HEK293 (cell line): ENCODE measurements around the gene FSTL4.

Experiments used
- CTCF ChIA-PET: fragments of 350-600 bp; formaldehyde crosslinking; extraction: SDS; loops from one replicate; lab custom pipeline; 2021; ENCODE audit warnings: antibody characterized with exemption; lab: Yijun Ruan, JAX
- POLR2A ChIA-PET: fragments of 300-600 bp; formaldehyde crosslinking; extraction: SDS; loops from one replicate; lab custom pipeline; 2020; ENCODE audit warnings: antibody characterized with exemption, inconsistent platforms; lab: Yijun Ruan, JAX
- H3K27ac ChIP-seq: fragments of 200-500 bp; sonication (Bioruptor generic); 2 replicates; pipeline ENCODE4 v1.5.1; 2014; ENCODE audit warnings: low read depth, low read length, control low read depth, inconsistent platforms; ENCODE audit errors: extremely low read depth
- H3K36me3 ChIP-seq, 2 experiments: fragments of 200-500 bp in 1 of 2; sonication (Bioruptor generic) in 1 of 2; 1 replicate in 1 of 2; 2 replicates in 1 of 2; pipeline ENCODE4 v1.5.1; 2014 to 2017; ENCODE audit warnings: inconsistent platforms in 2 of 2, low read length in 2 of 2; ENCODE audit not compliant: control insufficient read depth in 2 of 2, insufficient read depth in 1 of 2
- H3K4me1 ChIP-seq: fragments of 200-500 bp; sonication (Bioruptor generic); 2 replicates; pipeline ENCODE4 v1.5.1; 2014; ENCODE audit warnings: mild to moderate bottlenecking, low read length, inconsistent platforms; ENCODE audit not compliant: control insufficient read depth, insufficient read depth
- H3K4me3 ChIP-seq: 2 replicates; pipeline ENCODE4 v1.5.1; 2011; ENCODE audit warnings: low read depth, mild to moderate bottlenecking, control low read depth, low read length, moderate library complexity
- H3K9me3 ChIP-seq: fragments of 200-500 bp; sonication (Bioruptor generic); 2 replicates; pipeline ENCODE4 v1.5.1; 2014; ENCODE audit warnings: low read depth, low read length, inconsistent platforms; ENCODE audit not compliant: control insufficient read depth, insufficient read depth
- BCL11B ChIP-seq: fragments of 450-650 bp; formaldehyde crosslinking; IDR thresholded peaks from 2 replicates; pipeline ENCODE4 v1.5.1; 2016; ENCODE audit warnings: low read depth, missing biosample characterization, missing genetic modification characterization
- ZBTB1 ChIP-seq: fragments of 450-650 bp; formaldehyde crosslinking; IDR thresholded peaks from 2 replicates; pipeline ENCODE4 v1.5.1; 2016; ENCODE audit warnings: missing biosample characterization, missing genetic modification characterization
- ZBTB17 ChIP-seq: fragments of 450-650 bp; formaldehyde crosslinking; IDR thresholded peaks from 2 replicates; pipeline ENCODE4 v1.5.1; 2016; ENCODE audit warnings: missing biosample characterization, missing genetic modification characterization
- ZBTB20 ChIP-seq: fragments of 450-650 bp; formaldehyde crosslinking; IDR thresholded peaks from 2 replicates; pipeline ENCODE4 v1.5.1; 2016; ENCODE audit warnings: missing biosample characterization, missing genetic modification characterization
- ZBTB21 ChIP-seq: fragments of 450-650 bp; formaldehyde crosslinking; IDR thresholded peaks from 2 replicates; pipeline ENCODE4 v1.5.1; 2017; ENCODE audit warnings: missing biosample characterization, missing genetic modification characterization
- ZNF157 ChIP-seq: fragments of 450-650 bp; formaldehyde crosslinking; IDR thresholded peaks from 2 replicates; pipeline ENCODE4 v1.5.1; 2016; ENCODE audit warnings: missing biosample characterization, missing genetic modification characterization
- ZNF169 ChIP-seq: fragments of 450-650 bp; formaldehyde crosslinking; IDR thresholded peaks from 2 replicates; pipeline ENCODE4 v1.5.1; 2016; ENCODE audit warnings: missing biosample characterization, missing genetic modification characterization
- ZNF37A ChIP-seq: fragments of 450-650 bp; IDR thresholded peaks from 2 replicates; pipeline ENCODE4 v1.5.1; 2018; ENCODE audit warnings: missing biosample characterization, missing genetic modification characterization
- ZNF423 ChIP-seq: fragments of 450-650 bp; formaldehyde crosslinking; IDR thresholded peaks from 2 replicates; pipeline ENCODE4 v1.5.1; 2016; ENCODE audit warnings: missing biosample characterization, missing genetic modification characterization
- ZNF501 ChIP-seq: fragments of 450-650 bp; formaldehyde crosslinking; IDR thresholded peaks from 2 replicates; pipeline ENCODE4 v1.5.1; 2016; ENCODE audit warnings: missing biosample characterization, missing genetic modification characterization
- ZNF529 ChIP-seq: fragments of 450-650 bp; formaldehyde crosslinking; IDR thresholded peaks from 2 replicates; pipeline ENCODE4 v1.5.1; 2017; ENCODE audit warnings: missing genetic modification characterization, missing biosample characterization; ENCODE audit not compliant: insufficient replicate concordance
- ZNF549 ChIP-seq: fragments of 450-650 bp; IDR thresholded peaks from 2 replicates; pipeline ENCODE4 v1.5.1; 2018; ENCODE audit warnings: missing biosample characterization, missing genetic modification characterization, mild to moderate bottlenecking, inconsistent platforms, moderate library complexity
- ZNF621 ChIP-seq: fragments of 450-650 bp; formaldehyde crosslinking; IDR thresholded peaks from 2 replicates; pipeline ENCODE4 v1.5.1; 2017; ENCODE audit warnings: missing biosample characterization, missing genetic modification characterization
- ZNF670 ChIP-seq: fragments of 450-650 bp; formaldehyde crosslinking; IDR thresholded peaks from 2 replicates; pipeline ENCODE4 v1.5.1; 2016; ENCODE audit warnings: missing biosample characterization, missing genetic modification characterization, low read depth
- ZNF747 ChIP-seq: fragments of 450-650 bp; formaldehyde crosslinking; IDR thresholded peaks from 2 replicates; pipeline ENCODE4 v1.5.1; 2016; ENCODE audit warnings: missing biosample characterization, missing genetic modification characterization
- ZNF785 ChIP-seq: fragments of 450-650 bp; formaldehyde crosslinking; IDR thresholded peaks from 2 replicates; pipeline ENCODE4 v1.5.1; 2016; ENCODE audit warnings: missing biosample characterization, missing genetic modification characterization
- ZNF843 ChIP-seq: fragments of 450-650 bp; formaldehyde crosslinking; IDR thresholded peaks from 2 replicates; pipeline ENCODE4 v1.5.1; 2016; ENCODE audit warnings: missing biosample characterization, missing genetic modification characterization
- ZXDB ChIP-seq: fragments of 450-650 bp; formaldehyde crosslinking; IDR thresholded peaks from 2 replicates; pipeline ENCODE4 v1.5.1; 2016; ENCODE audit warnings: missing biosample characterization, missing genetic modification characterization
- TF ChIP-seq, protein P1 (sequence below): fragments of 450-650 bp; formaldehyde crosslinking; IDR thresholded peaks from 2 replicates; pipeline ENCODE4; 2016; ENCODE audit warnings: missing biosample characterization, missing genetic modification characterization
- TF ChIP-seq, protein P2 (sequence below): fragments of 450-650 bp; formaldehyde crosslinking; conservative IDR thresholded peaks from 2 replicates; pipeline ENCODE4 v1.5.1; 2016; ENCODE audit warnings: low read depth, missing biosample characterization, missing genetic modification characterization

FSTL4 gene

DNA sequence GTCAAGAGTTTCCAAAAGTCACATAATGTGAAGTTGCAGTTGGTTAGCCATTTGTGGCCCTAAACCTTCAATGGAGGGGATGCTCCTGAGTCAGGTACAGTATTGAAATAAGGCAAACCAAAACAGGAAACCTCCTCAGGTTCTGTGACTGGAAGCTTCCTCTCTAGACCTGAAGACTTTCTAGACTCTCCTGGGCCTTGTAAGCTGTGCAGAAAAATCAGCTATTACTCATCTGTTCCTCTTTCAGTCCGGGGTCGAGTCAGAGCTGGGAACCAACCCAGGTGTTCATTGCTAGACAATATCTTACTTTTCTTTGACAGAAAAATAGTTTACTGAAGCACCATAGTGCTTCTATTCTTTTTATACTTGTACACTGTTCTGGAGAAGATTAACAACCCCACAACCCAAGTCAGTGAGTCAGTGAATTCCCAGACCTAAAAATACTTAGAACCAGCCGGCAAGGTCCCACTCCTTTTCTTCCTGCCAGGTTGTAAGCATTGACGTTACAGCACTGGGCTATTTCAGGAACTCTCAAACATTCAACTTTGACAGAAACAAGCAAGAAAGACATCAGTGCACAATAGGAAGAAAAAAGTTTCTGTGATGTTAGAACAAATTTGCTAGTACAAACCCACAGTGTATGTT is 47.3 kb downstream of the FSTL4 start:
- POLR2A ChIA-PET: no interaction called here
- CTCF ChIA-PET: interaction anchor here (1.9 kb wide), 1 partner anchor 12 kb away, joined by 4 read pairs; no protein-coding TSS in a partner anchor
- no peaks in the 10 kb centered on the region for H3K9me3 ChIP-seq
- no peak overlapping the region for H3K27ac ChIP-seq
- TF ChIP-seq ZNF843 (tag by site-specific recombination) (no peak), ZBTB20 (no peak), ZNF670 (tag by site-specific recombination) (no peak), ZBTB21 (tag by site-specific recombination) (no peak), ZNF501 (tag by site-specific recombination) (no peak)
- H3K4me1 ChIP-seq: no peaks in the 10 kb centered on the region
- no peak overlapping the region for H3K4me3 ChIP-seq
- H3K36me3 ChIP-seq: no peaks in the 10 kb centered on the region

DNA sequence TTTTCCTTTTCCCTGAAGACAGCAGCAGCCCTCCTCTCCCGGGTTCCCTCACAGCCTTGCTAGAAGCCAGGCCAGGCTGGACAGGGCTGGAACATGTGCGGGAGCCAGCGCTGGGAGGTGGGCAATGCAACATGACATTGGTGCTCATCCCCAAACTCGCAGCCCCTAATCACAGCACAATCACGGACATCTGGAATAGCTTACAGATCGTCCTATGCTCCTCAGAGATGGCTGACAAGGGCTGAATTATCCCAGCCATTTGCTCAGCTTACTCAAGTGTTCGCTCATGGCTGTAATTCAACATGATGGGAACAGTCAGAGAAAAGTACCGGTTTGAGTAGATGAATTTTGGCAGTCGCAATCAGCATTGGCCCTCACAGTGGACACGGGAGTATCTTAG is 49.8 kb downstream of the FSTL4 start:
- Histone ChIP-seq H3K4me3 (no peak overlapping the region), H3K36me3 (no peaks in the 10 kb centered on the region), H3K4me1 (no peaks in the 10 kb centered on the region), H3K9me3 (no peaks in the 10 kb centered on the region), H3K27ac (no peak overlapping the region)
- ChIA-PET POLR2A (no interaction called here), CTCF (interaction anchor here (0.6 to 1.0 kb wide), 3 partner anchors 31 to 392 kb away, joined by 3 to 4 read pairs (median 3); no protein-coding TSS in a partner anchor)
- TF ChIP-seq ZXDB (tag by site-specific recombination) (no peak), BCL11B (tag by site-specific recombination) (no peak), ZNF423 (tag by site-specific recombination) (no peak), ZBTB1 (no peak), ZNF785 (tag by site-specific recombination) (no peak), ZNF157 (tag by site-specific recombination) (no peak), ZNF37A (no peak), ZNF529 (tag by site-specific recombination) (no peak), ZBTB17 (tag by site-specific recombination) (no peak), ZNF621 (tag by site-specific recombination) (no peak), ZNF549 (tag by site-specific recombination) (no peak), ZNF169 (no peak), ZNF747 (no peak)
- TF ChIP-seq, protein P1, sequence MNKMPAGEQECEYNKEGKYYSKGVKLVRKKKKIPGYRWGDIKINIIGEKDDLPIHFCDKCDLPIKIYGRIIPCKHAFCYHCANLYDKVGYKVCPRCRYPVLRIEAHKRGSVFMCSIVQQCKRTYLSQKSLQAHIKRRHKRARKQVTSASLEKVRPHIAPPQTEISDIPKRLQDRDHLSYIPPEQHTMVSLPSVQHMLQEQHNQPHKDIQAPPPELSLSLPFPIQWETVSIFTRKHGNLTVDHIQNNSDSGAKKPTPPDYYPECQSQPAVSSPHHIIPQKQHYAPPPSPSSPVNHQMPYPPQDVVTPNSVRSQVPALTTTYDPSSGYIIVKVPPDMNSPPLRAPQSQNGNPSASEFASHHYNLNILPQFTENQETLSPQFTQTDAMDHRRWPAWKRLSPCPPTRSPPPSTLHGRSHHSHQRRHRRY (tag by site-specific recombination): no peak
- TF ChIP-seq, protein P2, sequence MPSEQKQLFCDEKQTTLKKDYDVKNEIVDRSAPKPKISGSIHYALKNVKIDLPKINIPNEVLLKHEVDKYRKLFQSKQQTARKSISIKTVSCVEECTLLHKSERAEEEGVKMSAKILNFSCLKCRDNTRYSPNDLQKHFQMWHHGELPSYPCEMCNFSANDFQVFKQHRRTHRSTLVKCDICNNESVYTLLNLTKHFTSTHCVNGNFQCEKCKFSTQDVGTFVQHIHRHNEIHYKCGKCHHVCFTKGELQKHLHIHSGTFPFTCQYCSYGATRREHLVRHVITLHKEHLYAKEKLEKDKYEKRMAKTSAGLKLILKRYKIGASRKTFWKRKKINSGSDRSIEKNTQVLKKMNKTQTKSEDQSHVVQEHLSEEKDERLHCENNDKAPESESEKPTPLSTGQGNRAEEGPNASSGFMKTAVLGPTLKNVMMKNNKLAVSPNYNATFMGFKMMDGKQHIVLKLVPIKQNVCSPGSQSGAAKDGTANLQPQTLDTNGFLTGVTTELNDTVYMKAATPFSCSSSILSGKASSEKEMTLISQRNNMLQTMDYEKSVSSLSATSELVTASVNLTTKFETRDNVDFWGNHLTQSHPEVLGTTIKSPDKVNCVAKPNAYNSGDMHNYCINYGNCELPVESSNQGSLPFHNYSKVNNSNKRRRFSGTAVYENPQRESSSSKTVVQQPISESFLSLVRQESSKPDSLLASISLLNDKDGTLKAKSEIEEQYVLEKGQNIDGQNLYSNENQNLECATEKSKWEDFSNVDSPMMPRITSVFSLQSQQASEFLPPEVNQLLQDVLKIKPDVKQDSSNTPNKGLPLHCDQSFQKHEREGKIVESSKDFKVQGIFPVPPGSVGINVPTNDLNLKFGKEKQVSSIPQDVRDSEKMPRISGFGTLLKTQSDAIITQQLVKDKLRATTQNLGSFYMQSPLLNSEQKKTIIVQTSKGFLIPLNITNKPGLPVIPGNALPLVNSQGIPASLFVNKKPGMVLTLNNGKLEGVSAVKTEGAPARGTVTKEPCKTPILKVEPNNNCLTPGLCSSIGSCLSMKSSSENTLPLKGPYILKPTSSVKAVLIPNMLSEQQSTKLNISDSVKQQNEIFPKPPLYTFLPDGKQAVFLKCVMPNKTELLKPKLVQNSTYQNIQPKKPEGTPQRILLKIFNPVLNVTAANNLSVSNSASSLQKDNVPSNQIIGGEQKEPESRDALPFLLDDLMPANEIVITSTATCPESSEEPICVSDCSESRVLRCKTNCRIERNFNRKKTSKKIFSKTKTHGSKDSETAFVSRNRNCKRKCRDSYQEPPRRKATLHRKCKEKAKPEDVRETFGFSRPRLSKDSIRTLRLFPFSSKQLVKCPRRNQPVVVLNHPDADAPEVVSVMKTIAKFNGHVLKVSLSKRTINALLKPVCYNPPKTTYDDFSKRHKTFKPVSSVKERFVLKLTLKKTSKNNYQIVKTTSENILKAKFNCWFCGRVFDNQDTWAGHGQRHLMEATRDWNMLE (tag by site-specific recombination): no peak
